ENCODE results near the gene TIGD6.
"Not testable (repeated sequence)": the region's sequence is repeated elsewhere in the genome, so short reads cannot be mapped to it uniquely, and the experiment has no call there.

DNA sequence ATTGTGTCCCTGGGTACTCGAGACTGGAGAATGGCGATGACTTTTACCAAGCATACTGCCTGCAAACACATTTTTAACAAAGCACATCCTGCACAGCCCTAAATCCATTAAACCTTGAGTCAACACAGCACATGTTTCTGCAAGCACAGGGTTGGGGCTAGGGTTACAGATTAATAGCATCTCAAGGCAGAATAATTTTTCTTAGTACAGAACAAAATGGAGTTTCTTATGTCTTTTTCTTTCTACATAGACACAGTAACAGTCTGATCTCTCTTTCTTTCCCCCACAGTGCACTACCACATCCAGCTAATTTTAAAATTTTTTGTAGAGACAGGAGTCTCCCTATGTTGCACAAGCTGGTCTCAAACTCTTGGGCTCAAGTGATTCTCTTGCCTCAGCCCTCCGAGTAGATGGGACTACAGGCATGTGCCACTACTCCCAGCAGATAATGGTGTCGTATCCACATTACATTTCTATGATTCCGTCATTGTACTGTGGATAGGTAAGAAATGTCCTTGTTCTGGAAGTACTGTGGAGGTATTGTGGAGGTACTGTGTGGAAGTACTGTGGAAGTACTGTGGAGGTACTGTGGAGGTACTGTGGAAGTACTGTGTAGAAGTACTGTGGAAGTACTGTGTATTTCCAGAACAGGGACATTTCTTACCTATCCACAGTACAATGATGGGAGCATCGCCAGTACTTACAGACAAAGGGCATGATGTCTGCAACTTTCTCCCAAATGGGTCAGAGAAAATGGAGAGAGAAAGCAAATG is 57.1 kb downstream of the TIGD6 start:
- TF ChIP-seq, protein P1, sequence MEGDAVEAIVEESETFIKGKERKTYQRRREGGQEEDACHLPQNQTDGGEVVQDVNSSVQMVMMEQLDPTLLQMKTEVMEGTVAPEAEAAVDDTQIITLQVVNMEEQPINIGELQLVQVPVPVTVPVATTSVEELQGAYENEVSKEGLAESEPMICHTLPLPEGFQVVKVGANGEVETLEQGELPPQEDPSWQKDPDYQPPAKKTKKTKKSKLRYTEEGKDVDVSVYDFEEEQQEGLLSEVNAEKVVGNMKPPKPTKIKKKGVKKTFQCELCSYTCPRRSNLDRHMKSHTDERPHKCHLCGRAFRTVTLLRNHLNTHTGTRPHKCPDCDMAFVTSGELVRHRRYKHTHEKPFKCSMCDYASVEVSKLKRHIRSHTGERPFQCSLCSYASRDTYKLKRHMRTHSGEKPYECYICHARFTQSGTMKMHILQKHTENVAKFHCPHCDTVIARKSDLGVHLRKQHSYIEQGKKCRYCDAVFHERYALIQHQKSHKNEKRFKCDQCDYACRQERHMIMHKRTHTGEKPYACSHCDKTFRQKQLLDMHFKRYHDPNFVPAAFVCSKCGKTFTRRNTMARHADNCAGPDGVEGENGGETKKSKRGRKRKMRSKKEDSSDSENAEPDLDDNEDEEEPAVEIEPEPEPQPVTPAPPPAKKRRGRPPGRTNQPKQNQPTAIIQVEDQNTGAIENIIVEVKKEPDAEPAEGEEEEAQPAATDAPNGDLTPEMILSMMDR (IDR thresholded peaks at IDR 0.05), result not testable (repeated sequence)
- not testable (repeated sequence) for TF ChIP-seq POLR2AphosphoS5, EP300 (IDR thresholded peaks at IDR 0.05)
